ENCODE results near the gene TRAPPC4. TPM values are rescaled to one million over a fixed set of nuclear protein-coding genes. Genes with fewer than 3 reads are reported as not detected.
"Not testable (repeated sequence)": the region's sequence is repeated elsewhere in the genome, so short reads cannot be mapped to it uniquely, and the experiment has no call there.

The TRAPPC4 gene
- total RNA-seq (100 to 1,000 TPM in 1 of 2 donors, 10 to 100 TPM in 1; 81.4 to 108 TPM), polyA plus RNA-seq (ENCODE audit: insufficient read depth, low read depth, low replicate concordance) (116 TPM)
- long read RNA-seq, donor 1, transcript TRAPPC4-214 (5 exons, 1,759 nt) = major isoform, 70 of 88 reads
- long read RNA-seq, donor 1, transcript TRAPPC4-210 (4 exons, 1,135 nt) = minor isoform, 10 of 88 reads
- long read RNA-seq, donor 1, partial matches to known transcripts = 0 of 88 reads
- long read RNA-seq, donor 1, other reads (novel, unspliced or antisense) = 0 of 88 reads
- long read RNA-seq, donor 2, transcript TRAPPC4-214 (5 exons, 1,759 nt) = major isoform, 39 of 53 reads
- long read RNA-seq, donor 2, transcript TRAPPC4-210 (4 exons, 1,135 nt) = minor isoform, 7 of 53 reads
- long read RNA-seq, donor 2, partial matches to known transcripts = 0 of 53 reads
- long read RNA-seq, donor 2, other reads (novel, unspliced or antisense) = 0 of 53 reads

GRCh38 chr11:119018074-119018938 is at the start of gene TRAPPC4, which contains the start of gene RPS25:
Gene TRAPPC4, plus strand, starts transcription at chr11:119018766. Its CDS starts 30 bp downstream, at chr11:119018796.
Gene RPS25, minus strand, starts transcription at chr11:119018343. Its CDS starts 59 bp downstream, at chr11:119018284.
- peaks cover 15% of the 10 kb centered on the region for H3K4me1 ChIP-seq
- WGBS, 2 donors = 0 to 1% methylated on average over 31 to 63 of the region's 63 CpGs
- H3K9me3 ChIP-seq = no peaks in the 10 kb centered on the region
- peak within 1 kb of the TSS; percentile 76 to 83 for H3K27ac ChIP-seq
- peak in 1 of 3 experiments; percentile 1 for TF ChIP-seq CTCF (IDR thresholded peaks at IDR 0.05)
- peak; percentile 54 for TF ChIP-seq POLR2A (IDR thresholded peaks at IDR 0.05)
- H3K36me3 ChIP-seq (ENCODE audit: low read depth, missing control alignments) = no peaks in the 10 kb centered on the region
- no peaks in the 10 kb centered on the region for H3K27me3 ChIP-seq
- H3K4me3 ChIP-seq = peak within 1 kb of the TSS; percentile 81 to 88
- intact Hi-C loops (cut with DNase I; ENCODE audit: low total_unique reads) = no loop called here
- peak; percentile 98 for DNase-seq

GRCh38 chr11:118969508-118969907 is 49.1 kb upstream of the TRAPPC4 start:
- H3K36me3 ChIP-seq (ENCODE audit: low read depth, missing control alignments); H3K4me1 ChIP-seq; intact Hi-C loops (cut with DNase I; ENCODE audit: low total_unique reads); H3K27ac ChIP-seq; H3K27me3 ChIP-seq; H3K4me3 ChIP-seq; DNase-seq; H3K9me3 ChIP-seq: not testable (repeated sequence)
- WGBS, 2 donors = 90 to 95% methylated on average over 2 of the region's 2 CpGs

GRCh38 chr11:118971646-118972045 is 46.9 kb upstream of the TRAPPC4 start, which contains the start of gene FOXR1:
Gene FOXR1, plus strand, starts transcription at chr11:118971761. Its CDS starts 171 bp downstream, at chr11:118971932.
- TF ChIP-seq CTCF (IDR thresholded peaks at IDR 0.05) = no peak
- TF ChIP-seq POLR2A (IDR thresholded peaks at IDR 0.05) = no peak
- WGBS, 2 donors = 32 to 63% methylated on average over 13 to 33 of the region's 33 CpGs
- DNase-seq = peak; percentile 26
- H3K4me1 ChIP-seq = no peaks in the 10 kb centered on the region
- peak within 1 kb of the TSS; percentile 22 to 43 for H3K4me3 ChIP-seq
- no peaks in the 10 kb centered on the region for H3K9me3 ChIP-seq
- H3K27me3 ChIP-seq = peaks cover 3% of the 10 kb centered on the region
- no peaks in the 10 kb centered on the region for H3K36me3 ChIP-seq (ENCODE audit: low read depth, missing control alignments)
- intact Hi-C loops (cut with DNase I; ENCODE audit: low total_unique reads) = no loop called here
- no peak within 1 kb of the TSS for H3K27ac ChIP-seq

- 100% methylated on average over 2 of the region's 2 CpGs for WGBS, 2 donors
- Histone ChIP-seq H3K9me3 (no peaks in the 10 kb centered on the region), H3K4me1 (no peaks in the 10 kb centered on the region), H3K4me3 (no peak overlapping the region), H3K27me3 (peaks cover 3% of the 10 kb centered on the region), H3K36me3 (ENCODE audit: low read depth, missing control alignments) (no peaks in the 10 kb centered on the region), H3K27ac (no peak overlapping the region)
- DNase-seq = no peak
- intact Hi-C loops (cut with DNase I; ENCODE audit: low total_unique reads) = no loop called here
- TF ChIP-seq CTCF (IDR thresholded peaks at IDR 0.05) (no peak), POLR2A (IDR thresholded peaks at IDR 0.05) (no peak)
These were observed 44.6 kb upstream of the TRAPPC4 start for GRCh38 chr11:118973985-118974384.

Measured in testis (tissue), 5 donors.